ENCODE data around the gene CDT1. TPM values are rescaled to one million over a fixed set of nuclear protein-coding genes. Genes with fewer than 3 reads are reported as not detected.

Gene CDT1
- total and polyA plus RNA-seq, 10 of the 15 experiments (the other 5 are each of a cell fraction or from before 2014, with no cell fraction given), result 0.50 to 87.6 (median 8.8) TPM

DNA sequence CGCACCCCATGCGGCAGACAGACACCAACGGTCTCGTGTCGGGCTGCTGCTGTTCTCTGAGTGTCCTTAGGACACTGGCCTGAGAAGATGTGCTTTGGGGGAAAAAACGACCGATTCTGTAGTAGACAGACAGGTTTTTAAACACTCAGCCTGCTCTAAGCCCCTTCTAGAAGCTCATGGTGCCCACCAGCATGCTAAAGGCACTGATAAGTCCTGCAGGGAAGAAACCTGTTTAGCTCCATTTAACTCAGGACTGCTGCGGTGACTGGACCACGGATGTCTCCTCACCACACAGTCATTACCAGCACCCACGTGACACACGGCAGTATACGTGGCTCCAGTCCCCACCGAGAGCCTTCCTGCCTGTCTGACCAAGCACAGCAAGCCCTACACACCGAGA lies 27.2 kb downstream of the CDT1 start:
- WGBS (ENCODE audit: insufficient coverage, insufficient replicate concordance, low lambda C conversion rate, missing lambda C conversion rate), result 62% methylated on average over 14 of the region's 14 CpGs
- H3K79me2 ChIP-seq (ENCODE audit: control insufficient read depth, insufficient read depth, low read length), result no peaks in the 10 kb centered on the region
- H3K4me2 ChIP-seq (ENCODE audit: control insufficient read depth, insufficient read depth), result no peak overlapping the region
- no peaks in the 10 kb centered on the region for H3K4me1 ChIP-seq (ENCODE audit: control insufficient read depth, insufficient read depth, low read length)
- DNase-seq (ENCODE audit: low read depth, low spot score), result no peak
- no peaks in the 10 kb centered on the region for H3K27me3 ChIP-seq (replicated peaks in 1 of 2; ENCODE audit: control insufficient read depth in 2 of 2, insufficient read depth in 2 of 2, low read length in 1 of 2)
- no peaks in the 10 kb centered on the region for H4K20me1 ChIP-seq (ENCODE audit: control insufficient read depth, insufficient read depth)
- ChIA-PET RAD21 (ENCODE audit: unreplicated experiment) (no interaction called here), SMC1A (ENCODE audit: uncharacterized antibody, unreplicated experiment) (no interaction called here), CTCF (no interaction called here), POLR2A (no interaction called here)
- TF ChIP-seq SIX5 (IDR thresholded peaks at IDR 0.05; ENCODE audit: low read depth, low read length, severe bottlenecking), result no peak
- TF ChIP-seq TCF7 (IDR thresholded peaks at IDR 0.05; ENCODE audit: borderline replicate concordance), result no peak
- TF ChIP-seq, protein P1, sequence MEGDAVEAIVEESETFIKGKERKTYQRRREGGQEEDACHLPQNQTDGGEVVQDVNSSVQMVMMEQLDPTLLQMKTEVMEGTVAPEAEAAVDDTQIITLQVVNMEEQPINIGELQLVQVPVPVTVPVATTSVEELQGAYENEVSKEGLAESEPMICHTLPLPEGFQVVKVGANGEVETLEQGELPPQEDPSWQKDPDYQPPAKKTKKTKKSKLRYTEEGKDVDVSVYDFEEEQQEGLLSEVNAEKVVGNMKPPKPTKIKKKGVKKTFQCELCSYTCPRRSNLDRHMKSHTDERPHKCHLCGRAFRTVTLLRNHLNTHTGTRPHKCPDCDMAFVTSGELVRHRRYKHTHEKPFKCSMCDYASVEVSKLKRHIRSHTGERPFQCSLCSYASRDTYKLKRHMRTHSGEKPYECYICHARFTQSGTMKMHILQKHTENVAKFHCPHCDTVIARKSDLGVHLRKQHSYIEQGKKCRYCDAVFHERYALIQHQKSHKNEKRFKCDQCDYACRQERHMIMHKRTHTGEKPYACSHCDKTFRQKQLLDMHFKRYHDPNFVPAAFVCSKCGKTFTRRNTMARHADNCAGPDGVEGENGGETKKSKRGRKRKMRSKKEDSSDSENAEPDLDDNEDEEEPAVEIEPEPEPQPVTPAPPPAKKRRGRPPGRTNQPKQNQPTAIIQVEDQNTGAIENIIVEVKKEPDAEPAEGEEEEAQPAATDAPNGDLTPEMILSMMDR (IDR thresholded peaks at IDR 0.05 in 2 of 3, conservative IDR thresholded peaks at IDR 0.05 in 1 of 3; ENCODE audit: control insufficient read depth in 2 of 3, extremely low read depth in 1 of 3, insufficient read depth in 1 of 3, low read depth in 3 of 3, low read length in 3 of 3), result no peak
- no peak for TF ChIP-seq CBFB (IDR thresholded peaks at IDR 0.05; ENCODE audit: low read depth)
- TF ChIP-seq EGR1 (IDR thresholded peaks at IDR 0.05; ENCODE audit: borderline replicate concordance in 1 of 2, low read depth in 2 of 2, low read length in 2 of 2), result no peak
- no peak for TF ChIP-seq HDGF (IDR thresholded peaks at IDR 0.05)
- no peak for TF ChIP-seq IKZF1 (conservative IDR thresholded peaks at IDR 0.05)
- TF ChIP-seq DPF2 (IDR thresholded peaks at IDR 0.05), result no peak
- no peak for TF ChIP-seq HDAC2 (IDR thresholded peaks at IDR 0.05)
- TF ChIP-seq, protein P2, sequence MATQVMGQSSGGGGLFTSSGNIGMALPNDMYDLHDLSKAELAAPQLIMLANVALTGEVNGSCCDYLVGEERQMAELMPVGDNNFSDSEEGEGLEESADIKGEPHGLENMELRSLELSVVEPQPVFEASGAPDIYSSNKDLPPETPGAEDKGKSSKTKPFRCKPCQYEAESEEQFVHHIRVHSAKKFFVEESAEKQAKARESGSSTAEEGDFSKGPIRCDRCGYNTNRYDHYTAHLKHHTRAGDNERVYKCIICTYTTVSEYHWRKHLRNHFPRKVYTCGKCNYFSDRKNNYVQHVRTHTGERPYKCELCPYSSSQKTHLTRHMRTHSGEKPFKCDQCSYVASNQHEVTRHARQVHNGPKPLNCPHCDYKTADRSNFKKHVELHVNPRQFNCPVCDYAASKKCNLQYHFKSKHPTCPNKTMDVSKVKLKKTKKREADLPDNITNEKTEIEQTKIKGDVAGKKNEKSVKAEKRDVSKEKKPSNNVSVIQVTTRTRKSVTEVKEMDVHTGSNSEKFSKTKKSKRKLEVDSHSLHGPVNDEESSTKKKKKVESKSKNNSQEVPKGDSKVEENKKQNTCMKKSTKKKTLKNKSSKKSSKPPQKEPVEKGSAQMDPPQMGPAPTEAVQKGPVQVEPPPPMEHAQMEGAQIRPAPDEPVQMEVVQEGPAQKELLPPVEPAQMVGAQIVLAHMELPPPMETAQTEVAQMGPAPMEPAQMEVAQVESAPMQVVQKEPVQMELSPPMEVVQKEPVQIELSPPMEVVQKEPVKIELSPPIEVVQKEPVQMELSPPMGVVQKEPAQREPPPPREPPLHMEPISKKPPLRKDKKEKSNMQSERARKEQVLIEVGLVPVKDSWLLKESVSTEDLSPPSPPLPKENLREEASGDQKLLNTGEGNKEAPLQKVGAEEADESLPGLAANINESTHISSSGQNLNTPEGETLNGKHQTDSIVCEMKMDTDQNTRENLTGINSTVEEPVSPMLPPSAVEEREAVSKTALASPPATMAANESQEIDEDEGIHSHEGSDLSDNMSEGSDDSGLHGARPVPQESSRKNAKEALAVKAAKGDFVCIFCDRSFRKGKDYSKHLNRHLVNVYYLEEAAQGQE (IDR thresholded peaks at IDR 0.05; ENCODE audit: low read depth, low read length), result no peak
- no peak for TF ChIP-seq TCF12 (IDR thresholded peaks at IDR 0.05; ENCODE audit: low read depth, low read length)
- BruUV-seq (replicated peaks), result no TSS peak
- no peak overlapping the region for H3K4me3 ChIP-seq
- ATAC-seq, result no peak
- intact Hi-C loops (cut with micrococcal nuclease; ENCODE audit: unreplicated experiment) (no loop called here), in situ Hi-C loops (cut with MboI) (no loop called here)
- H3K9ac ChIP-seq (ENCODE audit: control insufficient read depth, insufficient read depth, low read length), result no peak overlapping the region
- no peak overlapping the region for H2AFZ ChIP-seq (ENCODE audit: control insufficient read depth, low read depth, low read length)
- H3K27ac ChIP-seq (ENCODE audit: control insufficient read depth, insufficient read depth), result no peak overlapping the region
- no peaks in the 10 kb centered on the region for H3K9me3 ChIP-seq (replicated peaks; ENCODE audit: control insufficient read depth, insufficient read depth, low read length)
- no peaks in the 10 kb centered on the region for H3K36me3 ChIP-seq (ENCODE audit: control insufficient read depth in 2 of 2, insufficient read depth in 2 of 2, low read length in 1 of 2)
- FAIRE-seq, result no peak
